Epithelial cell of esophagus (primary cell): ENCODE measurements around the gene DNAH3.

ENCODE experiments used
- DNase-seq: peaks from one replicate; pipeline ENCODE4 v3.0.0; 2010; ENCODE audit warnings: low read depth
- H3K4me3 ChIP-seq: 2 replicates; pipeline ENCODE4 v1.5.1; 2011; ENCODE audit warnings: mild to moderate bottlenecking, low read length, control low read depth
- CTCF ChIP-seq: IDR thresholded peaks from 2 replicates; pipeline ENCODE4 v1.5.1; 2011; ENCODE audit warnings: low read depth, mild to moderate bottlenecking, low read length, control low read depth, inconsistent platforms; ENCODE audit not compliant: insufficient read depth; ENCODE audit errors: missing control alignments

Gene DNAH3

GRCh38 chr16:20960899-20961298 is 189.7 kb downstream of the DNAH3 start:
- no peak for DNase-seq
- no peak overlapping the region for H3K4me3 ChIP-seq
- no peak for TF ChIP-seq CTCF

DNA sequence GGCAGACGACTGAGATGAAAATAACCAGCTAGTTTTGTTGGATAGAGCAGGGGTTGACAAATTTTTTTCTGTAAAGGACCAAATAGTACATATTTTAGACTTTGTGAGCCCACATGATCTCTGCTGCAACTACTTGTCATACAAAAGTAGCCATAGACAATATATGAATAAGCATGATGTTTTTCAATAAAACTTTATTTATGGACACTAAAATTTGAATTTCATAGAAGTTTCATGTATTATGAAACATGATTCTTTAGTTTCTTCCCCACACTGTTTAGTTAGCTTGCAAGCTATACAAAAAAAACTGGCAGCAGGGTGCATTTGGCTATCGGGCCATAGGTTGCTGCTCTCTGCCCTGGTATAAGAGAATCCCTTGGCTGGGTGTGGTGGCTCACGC is 193.5 kb downstream of the DNAH3 start:
- DNase-seq = no peak
- H3K4me3 ChIP-seq = no peak overlapping the region
- TF ChIP-seq CTCF = no peak

GRCh38 chr16:20956319-20956718 is 194.3 kb downstream of the DNAH3 start:
- TF ChIP-seq CTCF = no peak
- no peak for DNase-seq
- H3K4me3 ChIP-seq = no peak overlapping the region

GRCh38 chr16:20954574-20954973 is 196.1 kb downstream of the DNAH3 start:
- no peak for DNase-seq
- no peak for TF ChIP-seq CTCF
- H3K4me3 ChIP-seq = no peak overlapping the region

DNA sequence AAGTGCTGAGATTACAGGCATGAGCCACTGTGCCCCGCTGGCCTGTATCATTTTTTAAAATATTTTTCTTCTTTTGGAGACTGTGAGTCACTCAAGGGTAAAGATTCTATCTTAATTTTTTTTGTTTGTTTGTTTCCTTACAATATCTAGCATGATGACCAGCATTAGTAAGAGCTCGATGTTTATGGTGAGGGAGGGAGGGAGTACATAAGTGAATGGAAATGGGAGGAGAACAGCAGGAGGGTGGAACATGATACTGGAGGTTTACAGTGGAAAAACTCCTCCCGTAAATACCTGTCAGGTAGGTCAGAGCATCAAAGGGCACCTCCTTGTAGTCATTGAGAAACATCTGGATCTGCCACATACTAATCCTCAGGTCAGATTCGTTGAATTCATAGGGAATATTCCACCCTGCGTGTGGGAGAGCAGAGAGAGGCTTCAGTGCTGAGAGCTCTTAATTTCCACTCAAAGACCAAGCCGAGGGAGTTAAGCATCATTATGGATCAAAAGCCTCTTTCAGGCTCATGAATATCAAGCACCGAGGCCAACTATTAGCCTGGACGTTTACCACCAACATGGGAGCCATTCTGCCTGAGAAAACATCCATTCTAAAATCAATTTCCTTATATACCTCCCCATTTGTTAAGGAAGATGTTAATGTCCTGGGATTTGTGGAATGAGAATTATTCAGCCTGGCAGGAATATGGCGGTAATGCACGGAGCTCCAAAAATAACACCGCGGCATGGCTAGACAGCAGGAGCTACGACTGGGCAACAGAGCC is 198.3 kb downstream of the DNAH3 start:
- peak; percentile 84 for DNase-seq
- no peak for TF ChIP-seq CTCF
- H3K4me3 ChIP-seq = no peak overlapping the region

GRCh38 chr16:20950294-20950693 is 200.4 kb downstream of the DNAH3 start:
- no peak for DNase-seq
- no peak for TF ChIP-seq CTCF
- no peak overlapping the region for H3K4me3 ChIP-seq

- no peak for TF ChIP-seq CTCF
- H3K4me3 ChIP-seq = no peak overlapping the region
- no peak for DNase-seq
Measured at GRCh38 chr16:20949660-20950059, 201.0 kb downstream of the DNAH3 start.
